HS-27A (cell line): ENCODE results near the gene SLC27A5.

Source experiments
- DNase-seq: peaks from one replicate; pipeline ENCODE4 v3.0.0-alpha.2; 2012; ENCODE audit warnings: low read depth, missing footprints

Gene SLC27A5

GRCh38 chr19:58511353-58512208 lies at the start of gene SLC27A5:
Gene SLC27A5, minus strand, starts transcription at chr19:58511992. Its CDS starts 37 bp downstream, at chr19:58511955.
- no peak for DNase-seq

GRCh38 chr19:58560921-58561320 lies 49.1 kb upstream of the SLC27A5 start:
- DNase-seq, result no peak

GRCh38 chr19:58560007-58560887 lies 48.5 kb upstream of the SLC27A5 start:
- no peak for DNase-seq

- DNase-seq, result peak; percentile 87
Observed at GRCh38 chr19:58559275-58560006, 47.6 kb upstream of the SLC27A5 start.

- DNase-seq, result peak; percentile 97
Observed at GRCh38 chr19:58558623-58559274, 47.0 kb upstream of the SLC27A5 start.

- DNase-seq, result no peak
Observed at GRCh38 chr19:58558066-58558622, 46.4 kb upstream of the SLC27A5 start, which contains the start of gene UBE2M. Gene UBE2M, minus strand, starts transcription at chr19:58558611. Its CDS starts 230 bp downstream, at chr19:58558381.

- no peak for DNase-seq
Observed at GRCh38 chr19:58557221-58558065, 45.7 kb upstream of the SLC27A5 start.

- DNase-seq, result no peak
Observed at GRCh38 chr19:58556622-58557220, 44.9 kb upstream of the SLC27A5 start.

GRCh38 chr19:58555920-58556621 lies 44.3 kb upstream of the SLC27A5 start:
- DNase-seq, result no peak

- no peak for DNase-seq
Observed at GRCh38 chr19:58555369-58555885, 43.6 kb upstream of the SLC27A5 start.

GRCh38 chr19:58554494-58555368 lies 42.9 kb upstream of the SLC27A5 start, which contains the start of gene CHMP2A:
Gene CHMP2A, minus strand, starts transcription at chr19:58555105. Its CDS starts 893 bp downstream, at chr19:58554212.
- peak; percentile 92 for DNase-seq

GRCh38 chr19:58553799-58554493 lies 42.2 kb upstream of the SLC27A5 start:
- no peak for DNase-seq

- no peak for DNase-seq
Observed at GRCh38 chr19:58552655-58553054, 40.9 kb upstream of the SLC27A5 start.

- DNase-seq, result no peak
Observed at GRCh38 chr19:58551577-58552471, 40.0 kb upstream of the SLC27A5 start.

GRCh38 chr19:58551123-58551497 lies 39.3 kb upstream of the SLC27A5 start:
- no peak for DNase-seq
